Osteoblast (primary cell): ENCODE data around the gene MMP24. TPM values are rescaled to one million over a fixed set of nuclear protein-coding genes. Genes with fewer than 3 reads are reported as not detected.

Source experiments
- DNase-seq: peaks from one replicate; pipeline ENCODE4 v3.0.0; 2011; ENCODE audit warnings: low spot score, mixed read lengths; ENCODE audit not compliant: insufficient read length; ENCODE audit errors: missing footprints
- H2AFZ ChIP-seq: 2 replicates; pipeline ENCODE4 v1.6.0; 2011; ENCODE audit warnings: mild to moderate bottlenecking, low read length
- H3K27ac ChIP-seq: 2 replicates; pipeline ENCODE4 v1.5.1; 2011; ENCODE audit warnings: mild to moderate bottlenecking, low read depth, low read length, moderate library complexity
- H3K27me3 ChIP-seq: 2 replicates; pipeline ENCODE4 v1.6.0; 2012; ENCODE audit warnings: mild to moderate bottlenecking, control low read depth, inconsistent platforms, low read length, moderate library complexity; ENCODE audit not compliant: insufficient read depth
- H3K36me3 ChIP-seq: 2 replicates; pipeline ENCODE4 v1.5.1; 2011; ENCODE audit warnings: mild to moderate bottlenecking, low read length, control low read depth, moderate library complexity; ENCODE audit not compliant: insufficient read depth
- H3K4me1 ChIP-seq: 2 replicates; pipeline ENCODE4 v1.5.1; 2011; ENCODE audit warnings: mild to moderate bottlenecking, low read length, control low read depth, moderate library complexity; ENCODE audit not compliant: insufficient read depth
- H3K4me2 ChIP-seq: 2 replicates; pipeline ENCODE4 v1.6.0; 2011; ENCODE audit warnings: mild to moderate bottlenecking, low read length; ENCODE audit not compliant: insufficient read depth
- H3K4me3 ChIP-seq: fragments of 200-600 bp; sonication (generic); 3 replicates; pipeline ENCODE4 v1.5.1; 2012; ENCODE audit warnings: mild to moderate bottlenecking, low read length, inconsistent platforms; ENCODE audit not compliant: insufficient read depth
- H3K79me2 ChIP-seq: 2 replicates; pipeline ENCODE4 v1.6.0; 2012; ENCODE audit warnings: mild to moderate bottlenecking, low read length, control low read depth, inconsistent platforms; ENCODE audit not compliant: insufficient read depth
- H3K9me3 ChIP-seq: 2 replicates; pipeline ENCODE4 v1.5.1; 2011; ENCODE audit warnings: low read depth, low read length, control low read depth
- H4K20me1 ChIP-seq: 2 replicates; pipeline ENCODE4 v1.6.0; 2012; ENCODE audit warnings: mild to moderate bottlenecking, low read length, control low read depth; ENCODE audit not compliant: insufficient read depth
- CTCF ChIP-seq: IDR thresholded peaks from 2 replicates; pipeline ENCODE4 v1.5.1; 2011; ENCODE audit warnings: mild to moderate bottlenecking, low read depth, low read length, moderate library complexity; ENCODE audit errors: extremely low read depth
- total RNA-seq: library from RNA; depleted of rRNA; stranded (reverse); fragments of >200 nt; gene quantifications from 2 replicates; pipeline ENCODE4 v1.2.3, GENCODE V29; 2012

Gene MMP24
- total RNA-seq, 1 donor: 1.1 TPM

DNA sequence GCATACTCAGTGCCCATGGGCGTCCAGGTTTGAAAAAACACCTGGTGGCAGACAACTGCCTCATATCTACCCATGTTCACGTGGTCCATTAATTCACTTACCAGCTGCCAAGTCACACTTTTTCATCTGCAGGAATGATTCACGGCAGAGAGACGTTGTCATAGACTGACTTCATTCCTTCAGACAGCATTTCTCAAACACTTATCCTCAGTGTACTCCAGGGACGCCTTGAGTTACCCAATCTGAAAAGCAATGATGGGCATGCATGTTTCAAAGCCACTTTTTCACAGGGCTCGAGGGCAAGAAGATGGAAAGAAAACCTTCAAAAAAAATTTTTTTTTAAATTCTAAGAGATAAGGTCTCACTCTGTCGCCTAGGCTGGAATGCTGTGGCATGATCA, 45.4 kb downstream of the MMP24 start:
- Histone ChIP-seq H2AFZ (no peak overlapping the region), H3K27ac (peak overlapping the region; percentile 45), H3K4me1 (peaks cover 22% of the 10 kb centered on the region), H4K20me1 (peaks cover 7% of the 10 kb centered on the region), H3K27me3 (no peaks in the 10 kb centered on the region), H3K4me2 (no peak overlapping the region), H3K9me3 (no peaks in the 10 kb centered on the region), H3K79me2 (peaks cover 23% of the 10 kb centered on the region), H3K36me3 (peaks cover 40% of the 10 kb centered on the region), H3K4me3 (no peak overlapping the region)
- no peak for TF ChIP-seq CTCF
- peak; percentile 96 for DNase-seq

DNA sequence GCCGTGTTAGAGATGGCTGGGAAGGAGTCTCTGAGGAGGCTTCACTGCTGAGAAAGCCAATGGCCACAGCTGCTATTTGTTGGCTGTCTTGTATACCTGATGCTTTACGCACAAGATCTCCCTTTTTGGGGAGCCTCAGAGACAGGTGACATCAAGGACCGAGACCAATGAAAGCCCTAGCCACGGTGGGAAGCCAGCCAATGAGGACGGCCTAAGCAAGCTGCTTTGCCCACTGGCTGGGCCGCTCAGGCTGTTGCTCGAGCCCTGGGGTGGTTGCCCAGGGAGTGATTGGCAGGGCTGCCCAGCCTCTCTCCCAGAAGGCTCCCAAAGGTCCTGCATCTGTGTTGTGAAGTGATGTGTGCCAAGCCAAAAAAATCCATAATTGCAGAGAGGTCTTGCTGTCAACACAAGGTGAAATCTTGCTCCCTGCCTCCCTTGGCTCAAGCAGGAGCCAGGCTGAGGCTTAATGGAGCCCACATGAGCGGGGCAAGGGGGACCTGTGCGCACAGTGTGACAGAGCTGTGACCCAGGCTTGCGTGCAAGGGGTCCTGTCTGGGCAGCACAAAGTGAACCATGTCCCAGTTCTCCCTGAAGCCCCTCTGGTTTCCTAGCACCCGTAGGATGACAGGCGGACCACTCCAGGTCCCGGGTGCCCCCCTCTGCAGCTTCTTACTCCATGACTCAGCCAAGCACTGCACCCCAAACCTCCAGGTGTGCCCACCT, 47.1 kb downstream of the MMP24 start:
- peaks cover 29% of the 10 kb centered on the region for H3K79me2 ChIP-seq
- H3K4me1 ChIP-seq: peaks cover 25% of the 10 kb centered on the region
- H3K36me3 ChIP-seq: peaks cover 38% of the 10 kb centered on the region
- H3K4me2 ChIP-seq: no peak overlapping the region
- no peaks in the 10 kb centered on the region for H3K27me3 ChIP-seq
- peaks cover 7% of the 10 kb centered on the region for H4K20me1 ChIP-seq
- no peak overlapping the region for H3K4me3 ChIP-seq
- peak; percentile 72 for DNase-seq
- H2AFZ ChIP-seq: no peak overlapping the region
- H3K9me3 ChIP-seq: no peaks in the 10 kb centered on the region
- no peak overlapping the region for H3K27ac ChIP-seq
- TF ChIP-seq CTCF: no peak

DNA sequence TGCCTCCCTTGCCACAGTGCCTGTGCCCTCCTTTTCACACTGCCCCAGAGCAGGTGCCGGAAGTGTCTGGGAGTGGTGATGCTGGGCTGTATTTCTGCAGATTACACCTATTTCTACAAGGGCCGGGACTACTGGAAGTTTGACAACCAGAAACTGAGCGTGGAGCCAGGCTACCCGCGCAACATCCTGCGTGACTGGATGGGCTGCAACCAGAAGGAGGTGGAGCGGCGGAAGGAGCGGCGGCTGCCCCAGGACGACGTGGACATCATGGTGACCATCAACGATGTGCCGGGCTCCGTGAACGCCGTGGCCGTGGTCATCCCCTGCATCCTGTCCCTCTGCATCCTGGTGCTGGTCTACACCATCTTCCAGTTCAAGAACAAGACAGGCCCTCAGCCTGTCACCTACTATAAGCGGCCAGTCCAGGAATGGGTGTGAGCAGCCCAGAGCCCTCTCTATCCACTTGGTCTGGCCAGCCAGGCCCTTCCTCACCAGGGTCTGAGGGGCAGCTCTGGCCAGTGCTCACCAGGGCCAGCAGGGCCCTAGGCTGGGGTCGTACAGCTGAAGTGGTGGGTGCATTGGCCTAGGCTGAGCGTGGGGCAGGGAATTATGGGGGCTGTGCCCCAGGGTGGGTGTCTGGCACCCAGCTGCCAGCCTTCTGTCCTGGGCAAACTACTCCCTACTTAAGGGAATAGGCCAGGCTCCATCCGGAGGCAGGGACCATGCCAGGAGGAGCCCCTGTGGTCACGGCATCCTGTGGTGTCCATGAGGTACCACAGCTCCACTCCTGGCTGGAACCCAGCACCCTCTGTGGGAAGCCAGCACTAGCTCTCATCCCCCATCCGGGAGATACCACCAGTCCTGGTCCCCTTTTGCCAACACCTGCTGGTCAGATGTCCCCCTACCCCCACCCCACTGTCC, 47.9 kb downstream of the MMP24 start:
- no peak overlapping the region for H3K4me2 ChIP-seq
- H4K20me1 ChIP-seq: peaks cover 7% of the 10 kb centered on the region
- peaks cover 25% of the 10 kb centered on the region for H3K4me1 ChIP-seq
- no peak overlapping the region for H3K27ac ChIP-seq
- H3K36me3 ChIP-seq: peaks cover 46% of the 10 kb centered on the region
- no peak overlapping the region for H2AFZ ChIP-seq
- no peak overlapping the region for H3K4me3 ChIP-seq
- H3K27me3 ChIP-seq: no peaks in the 10 kb centered on the region
- no peak for TF ChIP-seq CTCF
- H3K79me2 ChIP-seq: peaks cover 29% of the 10 kb centered on the region
- no peaks in the 10 kb centered on the region for H3K9me3 ChIP-seq
- peak; percentile 66 for DNase-seq

- Histone ChIP-seq H2AFZ (no peak overlapping the region), H4K20me1 (peaks cover 10% of the 10 kb centered on the region), H3K27me3 (no peaks in the 10 kb centered on the region), H3K27ac (peak overlapping the region; percentile 78), H3K9me3 (no peaks in the 10 kb centered on the region), H3K4me2 (no peak overlapping the region), H3K79me2 (peaks cover 42% of the 10 kb centered on the region), H3K36me3 (peaks cover 54% of the 10 kb centered on the region), H3K4me1 (peaks cover 25% of the 10 kb centered on the region), H3K4me3 (no peak overlapping the region)
- TF ChIP-seq CTCF: no peak
- no peak for DNase-seq
These were observed 49.3 kb downstream of the MMP24 start for GRCh38 chr20:35275741-35276251.
